Stimulated activated naive B cell treated with anti-CD40 and anti-IgM and Interleukin-4, amounts not matched to agents 10 μg/mL and 1 μg/mL and 100 μg/mL, for 72 hours (primary cell): Measurements from ENCODE around the gene MUCL3.
"Not testable (repeated sequence)": the region's sequence is repeated elsewhere in the genome, so short reads cannot be mapped to it uniquely, and the experiment has no call there.

Experiments used
- ATAC-seq, 2 donors: fragments of 150-1000 bp; cut with Tn5 transposase; replicated peaks; 2 replicates each; pipeline ENCODE4 v1.10.0; 2021; ENCODE audit warnings: moderate library complexity in 1 of 2
- DNase-seq: peaks from one replicate; pipeline ENCODE4 v3.0.0; 2021
- H3K27ac Mint-ChIP-seq: one replicate; pipeline ENCODE4 v1.8.0; 2022; ENCODE audit warnings: mild to moderate bottlenecking, mixed read lengths
- H3K27me3 Mint-ChIP-seq, 2 donors: one replicate each; pipeline ENCODE4 v1.8.0; 2022; ENCODE audit warnings: mixed read lengths in 2 of 2
- H3K36me3 Mint-ChIP-seq, 2 donors: one replicate each; pipeline ENCODE4 v1.8.0; 2022; ENCODE audit warnings: mixed read lengths in 2 of 2, mild to moderate bottlenecking in 1 of 2
- H3K4me1 Mint-ChIP-seq, 2 donors: one replicate each; pipeline ENCODE4 v1.8.0; 2022; ENCODE audit warnings: mixed read lengths in 2 of 2, mild to moderate bottlenecking in 1 of 2
- H3K4me3 Mint-ChIP-seq, 2 donors: one replicate each; pipeline ENCODE4 v1.8.0; 2022; ENCODE audit warnings: mild to moderate bottlenecking in 2 of 2, mixed read lengths in 2 of 2, moderate library complexity in 1 of 2
- H3K9me3 Mint-ChIP-seq, 2 donors: one replicate each; pipeline ENCODE4 v1.8.0; 2022; ENCODE audit warnings: mixed read lengths in 2 of 2, mild to moderate bottlenecking in 1 of 2

Gene MUCL3

GRCh38 chr6:30991891-30992290 lies 51.1 kb downstream of the MUCL3 start:
- Mint-ChIP-seq H3K27ac (no peak overlapping the region), H3K9me3 (no peaks in the 10 kb centered on the region), H3K4me1 (peaks cover 4 to 10% of the 10 kb centered on the region in 2 donors), H3K4me3 (no peak overlapping the region), H3K27me3 (peaks cover 7 to 9% of the 10 kb centered on the region in 2 donors), H3K36me3 (no peaks in the 10 kb centered on the region)
- no peak for ATAC-seq
- no peak for DNase-seq

GRCh38 chr6:30997301-30997700 lies 56.5 kb downstream of the MUCL3 start:
- Mint-ChIP-seq H3K4me3 (no peak overlapping the region), H3K4me1 (peaks cover 0 to 1% of the 10 kb centered on the region in 2 donors), H3K36me3 (peaks cover 0 to 3% of the 10 kb centered on the region in 2 donors), H3K9me3 (peaks cover 2 to 3% of the 10 kb centered on the region in 2 donors), H3K27ac (no peak overlapping the region), H3K27me3 (peaks cover 12 to 19% of the 10 kb centered on the region in 2 donors)
- ATAC-seq (no peak), DNase-seq (no peak)

GRCh38 chr6:30998785-30999184 lies 58.0 kb downstream of the MUCL3 start:
- no peak for ATAC-seq
- Mint-ChIP-seq H3K27me3 (peaks cover 18 to 27% of the 10 kb centered on the region in 2 donors), H3K9me3 (peaks cover 2 to 3% of the 10 kb centered on the region in 2 donors), H3K4me3 (no peak overlapping the region), H3K36me3 (peaks cover 0 to 3% of the 10 kb centered on the region in 2 donors), H3K4me1 (peaks cover 0 to 1% of the 10 kb centered on the region in 2 donors), H3K27ac (no peak overlapping the region)
- DNase-seq = no peak

GRCh38 chr6:31000067-31000860 lies 59.5 kb downstream of the MUCL3 start:
- not testable (repeated sequence) for ATAC-seq, H3K9me3 Mint-ChIP-seq, H3K36me3 Mint-ChIP-seq, H3K4me3 Mint-ChIP-seq, H3K4me1 Mint-ChIP-seq, DNase-seq, H3K27ac Mint-ChIP-seq
- H3K27me3 Mint-ChIP-seq = peaks cover 18 to 27% of the 10 kb centered on the region in 2 donors

- ATAC-seq (no peak), DNase-seq (no peak)
- Mint-ChIP-seq H3K27ac (peak overlapping the region; percentile 31), H3K4me3 (no peak overlapping the region), H3K9me3 (peaks cover 2 to 3% of the 10 kb centered on the region in 2 donors), H3K27me3 (peaks cover 21 to 31% of the 10 kb centered on the region in 2 donors), H3K36me3 (peaks cover 0 to 3% of the 10 kb centered on the region in 2 donors), H3K4me1 (peaks cover 0 to 8% of the 10 kb centered on the region in 2 donors)
Observed at GRCh38 chr6:31001281-31001888, 60.6 kb downstream of the MUCL3 start.

- Mint-ChIP-seq H3K36me3 (peaks cover 0 to 3% of the 10 kb centered on the region in 2 donors), H3K4me1 (peaks cover 0 to 8% of the 10 kb centered on the region in 2 donors), H3K9me3 (peaks cover 2 to 3% of the 10 kb centered on the region in 2 donors), H3K4me3 (no peak overlapping the region), H3K27me3 (peaks cover 25 to 35% of the 10 kb centered on the region in 2 donors), H3K27ac (no peak overlapping the region)
- ATAC-seq = no peak
- DNase-seq = no peak
Observed at GRCh38 chr6:31002471-31002870, 61.7 kb downstream of the MUCL3 start.
